Psoas muscle (tissue), 8 donors: ENCODE data around the gene SLC37A1. TPM values are rescaled to one million over a fixed set of nuclear protein-coding genes. Genes with fewer than 3 reads are reported as not detected.

Experiments used
- ATAC-seq, 4 donors: fragments of 200-7000 bp; cut with Tn5 transposase; one replicate each; pipeline ENCODE4 v1.9.1; 2020; ENCODE audit warnings: moderate library complexity in 3 of 4, mild to moderate bottlenecking in 2 of 4
- DNase-seq, 2 donors: peaks; one replicate each; pipeline ENCODE4 v3.0.0-alpha.2; 2020
- H3K27ac ChIP-seq: fragments of 200-600 bp; one replicate; pipeline ENCODE4 v1.8.0; 2022
- H3K27me3 ChIP-seq, 3 donors: fragments of 200-600 bp in 1 of 3; one replicate each; pipeline versions ENCODE4 v1.6.1 to v1.8.0; 2013 to 2022; ENCODE audit warnings: low read length in 2 of 3, mild to moderate bottlenecking in 2 of 3, moderate library complexity in 1 of 3; ENCODE audit not compliant: insufficient read depth in 3 of 3
- H3K36me3 ChIP-seq, 2 donors: fragments of 200-600 bp in 1 of 2; one replicate each; pipeline versions ENCODE4 v1.6.1 to v1.8.0; 2013 to 2022; ENCODE audit warnings: low read depth in 1 of 2, mild to moderate bottlenecking in 1 of 2, moderate library complexity in 1 of 2; ENCODE audit not compliant: insufficient read depth in 1 of 2
- H3K4me1 ChIP-seq: fragments of 200-600 bp; one replicate; pipeline ENCODE4 v1.8.0; 2022
- H3K4me3 ChIP-seq: fragments of 200-600 bp; one replicate; pipeline ENCODE4 v1.8.0; 2022; ENCODE audit warnings: mild to moderate bottlenecking
- H3K9me3 ChIP-seq: fragments of 200-600 bp; one replicate; pipeline ENCODE4 v1.8.0; 2022
- CTCF ChIP-seq: fragments of 200-600 bp; IDR thresholded peaks from one replicate; pipeline ENCODE4 v1.8.0; 2022; ENCODE audit warnings: antibody characterized with exemption
- WGBS, 3 donors: extraction: QIAGEN DNeasy Blood & Tissue Kit; methylation state at CpG; one replicate each; pipeline versions ENCODE4 v1.1.6 to v1.1.7; 2013; 5-methylcytosine and 5-hydroxymethylcytosine counted together
- intact Hi-C, 2 donors: fragments of 100-400 bp; cut with DNase I; formaldehyde crosslinking; loops; one replicate each; pipeline versions ENCODE4 v1.11.0 to v1.14.2; 2022
- polyA plus RNA-seq, 3 donors: library from polyadenylated mRNA; stranded (reverse); fragments of 200-250 nt; gene quantifications; one replicate each; pipeline ENCODE4 v1.2.3, GENCODE V29; 2013
- total RNA-seq, 4 donors: library from RNA; stranded (reverse); fragmentation: NEBNext Ultra II Directional in 2 of 4; extraction: Animal tissue kit (Norgen Biotek cat#: 25700) in 2 of 4; gene quantifications; one replicate each; pipeline versions ENCODE4 v1.2.1 to v1.2.4, GENCODE V29; 2021 to 2023
- donor health status: healthy with polysubstance abuse.
- donor health status: DM: no; HTN: no; CAD: no; lungs with moderate emphysema.
- donor health status: Bipolar disorder and iron deficiency.
- donor health status: healthy.
- donor health status: DM: yes; HTN: yes; CAD: no.
- donor health status: DM: no; HTN: no; CAD: no.
- donor health status: DM: no; HTN: no; CAD: no.
- donor health status: DM: yes; HTN: yes; CAD: no.

The SLC37A1 gene
- total and polyA plus RNA-seq, 7 donors: 1.6 to 18.9 (median 8.0) TPM

DNA sequence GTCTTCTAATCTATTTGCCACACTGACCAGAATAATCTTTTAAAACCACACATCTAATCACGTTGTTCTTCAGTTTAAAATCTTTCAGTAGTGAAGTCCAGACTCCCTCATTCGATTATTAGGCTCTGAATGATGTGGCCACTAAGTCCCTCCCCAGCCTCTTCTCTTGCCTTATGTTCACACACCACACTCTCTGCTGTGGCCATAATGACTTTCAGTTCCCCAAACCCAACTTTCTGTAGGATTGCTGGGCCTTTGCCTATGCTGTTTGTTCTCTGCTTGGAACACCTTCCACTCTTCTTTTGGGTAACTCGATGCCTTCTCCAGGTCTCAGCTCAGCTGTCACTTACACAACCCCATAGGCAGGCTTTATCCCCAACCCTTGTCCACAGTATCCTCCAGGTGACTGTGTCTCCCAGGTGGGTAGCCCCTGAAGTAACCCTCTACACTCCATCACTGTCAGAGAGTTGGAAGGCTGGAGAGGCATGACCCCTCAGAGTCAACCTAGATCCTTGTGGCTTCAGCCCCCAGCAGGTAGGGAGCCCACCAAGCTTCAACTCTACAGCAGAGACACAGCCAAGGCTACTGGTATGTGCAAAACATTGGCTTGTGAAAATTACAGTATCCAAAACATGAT is 8.4 kb upstream of the SLC37A1 start:
- no peak for TF ChIP-seq CTCF
- no peak for DNase-seq
- ATAC-seq: no peak
- Histone ChIP-seq H3K27me3 (no peaks in the 10 kb centered on the region), H3K36me3 (no peaks in the 10 kb centered on the region), H3K4me1 (no peaks in the 10 kb centered on the region), H3K27ac (no peak overlapping the region), H3K9me3 (no peaks in the 10 kb centered on the region), H3K4me3 (no peak overlapping the region)
- WGBS, 3 donors: 73 to 75% (median 75%) methylated on average over 3 of the region's 3 CpGs
- intact Hi-C loops: no loop called here

- TF ChIP-seq CTCF: no peak
- Histone ChIP-seq H3K4me3 (no peak overlapping the region), H3K9me3 (no peaks in the 10 kb centered on the region), H3K4me1 (no peaks in the 10 kb centered on the region), H3K27ac (no peak overlapping the region), H3K27me3 (no peaks in the 10 kb centered on the region), H3K36me3 (no peaks in the 10 kb centered on the region)
- ATAC-seq (no peak), DNase-seq (no peak)
- WGBS, 3 donors: 91 to 95% (median 92%) methylated on average over 4 of the region's 4 CpGs
- intact Hi-C loops: no loop called here
Measured at GRCh38 chr21:42507418-42507817, 6.2 kb upstream of the SLC37A1 start.

DNA sequence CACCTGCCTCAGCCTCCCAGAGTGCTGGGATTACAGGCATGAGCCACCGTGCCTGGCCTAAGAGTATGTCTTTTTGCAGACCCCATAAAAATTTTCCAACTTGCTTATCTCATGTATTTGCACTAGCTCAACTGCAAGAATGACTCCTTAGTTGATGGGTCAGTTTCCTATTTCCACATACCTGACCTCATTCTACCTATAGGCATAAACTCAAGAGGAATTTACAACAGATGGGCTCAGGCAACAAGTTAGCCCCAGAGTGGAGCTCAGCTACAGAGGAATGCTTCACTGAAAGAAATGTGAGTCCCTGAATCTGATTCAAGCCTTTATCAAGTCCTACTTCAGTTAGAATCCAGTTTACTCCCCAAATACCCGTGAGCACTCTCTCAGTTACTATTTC is 5.3 kb upstream of the SLC37A1 start:
- Histone ChIP-seq H3K9me3 (no peaks in the 10 kb centered on the region), H3K4me3 (no peak overlapping the region), H3K27ac (no peak overlapping the region), H3K36me3 (no peaks in the 10 kb centered on the region), H3K4me1 (no peaks in the 10 kb centered on the region), H3K27me3 (no peaks in the 10 kb centered on the region)
- ATAC-seq (no peak), DNase-seq (no peak)
- intact Hi-C loops: no loop called here
- WGBS, 3 donors: 88 to 97% (median 89%) methylated on average over 2 of the region's 2 CpGs
- TF ChIP-seq CTCF: no peak

- 62 to 66% (median 63%) methylated on average over 11 of the region's 11 CpGs for WGBS, 3 donors
- DNase-seq (no peak), ATAC-seq (no peak)
- H3K4me1 ChIP-seq: no peaks in the 10 kb centered on the region
- intact Hi-C loops: no loop called here
- H3K9me3 ChIP-seq: no peaks in the 10 kb centered on the region
- H3K27me3 ChIP-seq: no peaks in the 10 kb centered on the region
- H3K36me3 ChIP-seq: no peaks in the 10 kb centered on the region
- no peak for TF ChIP-seq CTCF
- H3K27ac ChIP-seq: no peak overlapping the region
- no peak overlapping the region for H3K4me3 ChIP-seq
Measured at GRCh38 chr21:42509244-42509643, 4.4 kb upstream of the SLC37A1 start.
